ENCODE measurements around the gene ATG7. TPM values are rescaled to one million over a fixed set of nuclear protein-coding genes. Genes with fewer than 3 reads are reported as not detected.

The ATG7 gene
- total RNA-seq, 1 donor from 2014 or later = 40.3 TPM

DNA sequence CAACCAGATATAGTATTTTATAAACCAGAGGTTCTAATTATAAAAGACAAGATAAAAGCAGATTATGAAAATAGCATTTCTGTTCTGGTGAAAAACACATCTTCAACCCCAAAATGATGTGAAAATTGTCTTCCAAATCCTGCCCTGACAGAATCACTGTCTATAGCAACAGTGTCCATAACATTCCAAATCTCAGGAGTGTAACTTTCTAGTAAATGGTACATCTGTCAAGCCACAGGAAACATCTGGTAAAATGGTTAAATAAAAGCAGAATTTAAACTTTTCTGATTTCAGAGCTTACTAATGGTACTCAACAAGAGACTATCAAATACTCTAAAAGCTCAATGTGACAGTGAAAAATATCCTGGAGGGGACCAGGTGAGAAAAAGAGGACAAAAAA is 311.0 kb downstream of the ATG7 start:
- Mint-ChIP-seq H3K4me3 (no peak overlapping the region), H3K27ac (peak overlapping the region; percentile 94), H3K36me3 (peaks cover 8% of the 10 kb centered on the region), H3K9me3 (no peaks in the 10 kb centered on the region), H3K4me1 (peaks cover 80% of the 10 kb centered on the region), H3K27me3 (ENCODE audit: low read depth) (no peaks in the 10 kb centered on the region)
- DNase-seq (ENCODE audit: low spot score in 2 of 2, unreplicated experiment in 2 of 2) = no peak
- no peak for TF ChIP-seq CTCF (IDR thresholded peaks at IDR 0.05; ENCODE audit: unreplicated experiment)

DNA sequence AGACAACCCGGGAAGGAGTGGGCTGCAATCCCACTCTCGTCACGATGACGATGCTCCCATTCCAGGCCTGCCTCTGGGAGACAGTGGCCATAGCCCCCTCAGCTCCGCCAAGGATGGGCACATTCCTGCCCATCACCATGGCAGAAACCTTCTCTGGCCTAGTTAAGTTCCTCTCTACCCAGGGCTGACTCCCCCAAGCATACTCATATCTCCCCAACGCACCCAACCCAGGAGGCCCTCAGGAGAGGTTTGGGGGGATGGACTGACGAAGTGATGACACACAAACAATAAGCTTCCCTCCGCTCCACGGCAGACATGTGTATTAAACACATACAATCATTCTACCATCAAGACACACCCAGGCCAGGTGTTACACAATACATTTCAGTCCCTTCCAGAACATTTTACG is 311.4 kb downstream of the ATG7 start:
- Mint-ChIP-seq H3K4me1 (peaks cover 84% of the 10 kb centered on the region), H3K27me3 (ENCODE audit: low read depth) (no peaks in the 10 kb centered on the region), H3K9me3 (no peaks in the 10 kb centered on the region), H3K27ac (peak overlapping the region; percentile 94), H3K4me3 (no peak overlapping the region), H3K36me3 (peaks cover 8% of the 10 kb centered on the region)
- DNase-seq (ENCODE audit: low spot score in 2 of 2, unreplicated experiment in 2 of 2) = no peak
- TF ChIP-seq CTCF (IDR thresholded peaks at IDR 0.05; ENCODE audit: unreplicated experiment) = no peak

GRCh38 chr3:11584570-11584969 is 312.4 kb downstream of the ATG7 start:
- peak overlapping the region; percentile 94 for H3K27ac Mint-ChIP-seq
- no peak for TF ChIP-seq CTCF (IDR thresholded peaks at IDR 0.05; ENCODE audit: unreplicated experiment)
- H3K4me1 Mint-ChIP-seq = peaks cover 85% of the 10 kb centered on the region
- peaks cover 8% of the 10 kb centered on the region for H3K36me3 Mint-ChIP-seq
- no peak for DNase-seq (ENCODE audit: low spot score in 2 of 2, unreplicated experiment in 2 of 2)
- H3K27me3 Mint-ChIP-seq (ENCODE audit: low read depth) = no peaks in the 10 kb centered on the region
- no peak overlapping the region for H3K4me3 Mint-ChIP-seq
- H3K9me3 Mint-ChIP-seq = no peaks in the 10 kb centered on the region

DNA sequence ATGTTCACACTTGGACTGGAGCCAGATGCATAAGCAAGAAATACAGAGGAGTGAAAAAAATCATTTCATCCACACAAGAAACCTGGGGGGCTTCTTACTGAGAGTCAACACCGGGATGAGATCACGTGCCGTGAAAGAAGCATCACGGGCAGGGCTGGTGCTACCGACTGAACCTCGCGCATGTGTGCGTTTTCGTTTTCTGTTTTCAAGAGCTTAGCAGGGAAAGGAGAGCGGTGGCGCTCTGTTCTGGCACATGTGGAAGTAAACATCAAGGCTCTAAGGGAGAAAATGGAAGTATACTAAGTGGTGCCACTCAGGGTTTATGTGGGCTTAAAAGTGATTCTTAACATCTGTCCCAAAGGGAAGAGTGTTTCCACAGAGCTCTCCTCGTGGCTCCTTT is 315.6 kb downstream of the ATG7 start:
- no peaks in the 10 kb centered on the region for H3K9me3 Mint-ChIP-seq
- no peaks in the 10 kb centered on the region for H3K27me3 Mint-ChIP-seq (ENCODE audit: low read depth)
- DNase-seq (ENCODE audit: low spot score in 2 of 2, unreplicated experiment in 2 of 2) = no peak
- TF ChIP-seq CTCF (IDR thresholded peaks at IDR 0.05; ENCODE audit: unreplicated experiment) = no peak
- H3K4me1 Mint-ChIP-seq = peaks cover 85% of the 10 kb centered on the region
- peaks cover 3% of the 10 kb centered on the region for H3K36me3 Mint-ChIP-seq
- H3K4me3 Mint-ChIP-seq = no peak overlapping the region
- peak overlapping the region; percentile 39 for H3K27ac Mint-ChIP-seq

DNA sequence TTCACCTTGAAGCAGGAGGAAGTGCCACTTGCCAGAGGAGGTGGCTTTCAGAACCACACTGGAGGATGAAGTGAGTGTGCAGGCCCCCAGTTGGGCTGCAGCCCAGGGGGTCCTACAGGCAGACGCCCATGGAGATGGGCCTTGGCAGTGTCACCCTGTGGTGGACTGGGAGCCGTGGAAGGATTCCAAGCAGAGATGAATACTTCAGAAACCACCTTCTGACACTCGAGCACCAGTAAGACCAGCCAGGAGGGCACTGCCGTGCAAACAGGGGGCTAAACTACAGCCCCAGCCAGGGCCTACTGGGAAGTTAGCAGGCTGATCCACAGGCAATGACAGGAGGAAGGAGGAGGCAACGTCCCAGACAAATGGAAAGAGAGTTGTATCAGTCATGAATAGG is 316.1 kb downstream of the ATG7 start:
- peaks cover 85% of the 10 kb centered on the region for H3K4me1 Mint-ChIP-seq
- H3K36me3 Mint-ChIP-seq = peaks cover 4% of the 10 kb centered on the region
- no peaks in the 10 kb centered on the region for H3K9me3 Mint-ChIP-seq

More for the DNA sequence above, 316.1 kb downstream of the ATG7 start:
- Mint-ChIP-seq H3K27me3 (ENCODE audit: low read depth) (no peaks in the 10 kb centered on the region), H3K4me3 (no peak overlapping the region), H3K27ac (peak overlapping the region; percentile 39)
- TF ChIP-seq CTCF (IDR thresholded peaks at IDR 0.05; ENCODE audit: unreplicated experiment) = no peak
- no peak for DNase-seq (ENCODE audit: low spot score in 2 of 2, unreplicated experiment in 2 of 2)
